ENCODE results near the gene USF2. TPM values are rescaled to one million over a fixed set of nuclear protein-coding genes. Genes with fewer than 3 reads are reported as not detected.

Gene USF2
- polyA plus RNA-seq, 1 donor (not counting 4 experiments of a cell fraction or from before 2014, with no cell fraction given) = 53.8 TPM

DNA sequence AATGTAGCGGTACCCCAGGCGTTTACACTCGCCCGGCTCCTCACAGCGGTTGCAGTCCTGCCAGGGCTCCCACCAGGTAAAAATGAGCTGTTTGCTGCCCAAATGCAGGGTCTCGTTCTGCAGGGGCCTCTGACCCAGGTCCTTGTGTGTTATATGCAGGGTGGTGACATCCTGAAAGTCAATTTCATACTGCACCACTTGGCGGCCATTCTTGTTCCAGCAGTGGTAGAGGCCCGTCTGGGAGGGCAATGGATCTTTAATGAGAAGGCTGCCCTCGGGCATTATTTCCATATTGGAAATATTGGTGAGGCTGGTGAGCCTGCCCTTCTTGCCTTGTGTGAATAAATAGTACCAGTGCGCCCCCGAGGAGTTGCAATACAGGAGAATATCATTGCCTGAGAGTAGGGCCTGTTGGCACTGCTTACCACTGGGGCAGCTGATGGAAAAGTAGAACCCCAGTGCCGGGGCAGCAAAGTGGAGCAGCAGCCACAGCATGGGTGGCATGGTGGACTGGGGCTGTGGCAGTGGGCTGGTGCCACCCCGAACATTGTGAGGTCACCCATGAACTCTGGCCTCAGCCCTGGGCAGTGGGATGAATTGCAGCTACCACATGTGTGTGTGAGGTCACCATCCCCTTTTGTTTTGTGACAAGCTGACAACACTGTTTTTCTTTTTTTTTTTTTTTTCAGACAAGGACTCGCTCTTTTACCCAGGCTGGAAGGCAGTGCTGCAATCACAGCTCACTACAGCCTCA is 40.4 kb upstream of the USF2 start, which contains the start of gene FAM187B:
TSS of gene FAM187B (minus strand) at position 563 of the 754 bp plus-strand sequence. CDS start at position 504, 59 bp downstream.
- dilution Hi-C loops (cut with MboI; ENCODE audit: extremely low pct_ligation_motif_present, low sequenced_read_pairs) = no loop called here
- Histone ChIP-seq H3K4me3 (ENCODE audit: control insufficient read depth in 2 of 3, extremely low read depth in 1 of 3, insufficient read depth in 2 of 3, low read depth in 1 of 3, low read length in 3 of 3) (no peak within 1 kb of the TSS), H3K9ac (ENCODE audit: control insufficient read depth, extremely low read depth, insufficient read depth, low read length) (no peak within 1 kb of the TSS), H3K4me2 (ENCODE audit: control insufficient read depth, extremely low read depth, insufficient read depth, low read depth, low read length) (no peak within 1 kb of the TSS), H3K27me3 (ENCODE audit: control insufficient read depth, extremely low read depth, insufficient read depth, low read length) (no peaks in the 10 kb centered on the region), H3K9me1 (ENCODE audit: control insufficient read depth, extremely low read depth, insufficient read depth, low read length) (no peaks in the 10 kb centered on the region), H2AFZ (ENCODE audit: control insufficient read depth, low read length) (no peak within 1 kb of the TSS), H3K9me3 (ENCODE audit: control insufficient read depth, low read depth, low read length) (no peaks in the 10 kb centered on the region), H3K4me1 (ENCODE audit: control insufficient read depth, extremely low read depth, insufficient read depth, low read length) (no peaks in the 10 kb centered on the region), H3K27ac (ENCODE audit: control insufficient read depth, insufficient read depth, low read length) (no peak within 1 kb of the TSS), H3K36me3 (ENCODE audit: control insufficient read depth in 2 of 2, extremely low read depth in 1 of 2, insufficient read depth in 2 of 2, low read length in 2 of 2) (no peaks in the 10 kb centered on the region), H4K20me1 (ENCODE audit: control insufficient read depth, extremely low read depth, insufficient read depth, low read length) (no peaks in the 10 kb centered on the region), H3K79me2 (ENCODE audit: control insufficient read depth, insufficient read depth, low read length) (no peaks in the 10 kb centered on the region)
- no peak for TF ChIP-seq EZH2 (IDR thresholded peaks at IDR 0.05; ENCODE audit: low read length)
- TF ChIP-seq, protein P1, sequence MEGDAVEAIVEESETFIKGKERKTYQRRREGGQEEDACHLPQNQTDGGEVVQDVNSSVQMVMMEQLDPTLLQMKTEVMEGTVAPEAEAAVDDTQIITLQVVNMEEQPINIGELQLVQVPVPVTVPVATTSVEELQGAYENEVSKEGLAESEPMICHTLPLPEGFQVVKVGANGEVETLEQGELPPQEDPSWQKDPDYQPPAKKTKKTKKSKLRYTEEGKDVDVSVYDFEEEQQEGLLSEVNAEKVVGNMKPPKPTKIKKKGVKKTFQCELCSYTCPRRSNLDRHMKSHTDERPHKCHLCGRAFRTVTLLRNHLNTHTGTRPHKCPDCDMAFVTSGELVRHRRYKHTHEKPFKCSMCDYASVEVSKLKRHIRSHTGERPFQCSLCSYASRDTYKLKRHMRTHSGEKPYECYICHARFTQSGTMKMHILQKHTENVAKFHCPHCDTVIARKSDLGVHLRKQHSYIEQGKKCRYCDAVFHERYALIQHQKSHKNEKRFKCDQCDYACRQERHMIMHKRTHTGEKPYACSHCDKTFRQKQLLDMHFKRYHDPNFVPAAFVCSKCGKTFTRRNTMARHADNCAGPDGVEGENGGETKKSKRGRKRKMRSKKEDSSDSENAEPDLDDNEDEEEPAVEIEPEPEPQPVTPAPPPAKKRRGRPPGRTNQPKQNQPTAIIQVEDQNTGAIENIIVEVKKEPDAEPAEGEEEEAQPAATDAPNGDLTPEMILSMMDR (optimal IDR thresholded peaks at IDR 0.05 in 1 of 3, IDR thresholded peaks at IDR 0.05 in 1 of 3, conservative IDR thresholded peaks at IDR 0.05 in 1 of 3; ENCODE audit: extremely low read depth in 1 of 3, insufficient read depth in 2 of 3, low read length in 3 of 3) = no peak
- no peak for FAIRE-seq
- DNase-seq (ENCODE audit: low read depth, low spot score) = no peak

DNA sequence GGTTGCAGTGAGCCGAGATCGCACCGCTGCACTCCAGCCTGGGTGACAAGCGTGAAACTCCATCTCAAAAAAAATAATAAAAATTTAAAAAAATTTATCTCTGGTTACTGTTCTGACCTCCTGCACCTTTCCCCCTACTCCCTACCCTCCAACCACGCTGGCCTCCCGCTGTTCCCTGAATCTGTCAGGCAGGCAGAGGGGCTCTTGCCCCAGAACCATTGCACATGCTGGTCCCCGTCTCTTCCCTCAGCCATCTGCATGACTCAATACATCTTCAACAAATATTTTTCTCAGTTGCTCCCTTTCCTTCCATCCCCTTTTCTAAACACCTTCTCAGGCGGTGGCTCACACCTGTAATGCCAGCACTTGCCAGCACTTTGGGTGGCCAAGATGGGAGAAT is 39.2 kb upstream of the USF2 start:
- Histone ChIP-seq H2AFZ (ENCODE audit: control insufficient read depth, low read length) (no peak overlapping the region), H3K9me3 (ENCODE audit: control insufficient read depth, low read depth, low read length) (no peaks in the 10 kb centered on the region), H3K9ac (ENCODE audit: control insufficient read depth, extremely low read depth, insufficient read depth, low read length) (no peak overlapping the region), H3K4me2 (ENCODE audit: control insufficient read depth, extremely low read depth, insufficient read depth, low read depth, low read length) (no peak overlapping the region), H3K27me3 (ENCODE audit: control insufficient read depth, extremely low read depth, insufficient read depth, low read length) (no peaks in the 10 kb centered on the region), H3K27ac (ENCODE audit: control insufficient read depth, insufficient read depth, low read length) (no peak overlapping the region), H3K36me3 (ENCODE audit: control insufficient read depth in 2 of 2, extremely low read depth in 1 of 2, insufficient read depth in 2 of 2, low read length in 2 of 2) (no peaks in the 10 kb centered on the region), H3K4me3 (ENCODE audit: control insufficient read depth in 2 of 3, extremely low read depth in 1 of 3, insufficient read depth in 2 of 3, low read depth in 1 of 3, low read length in 3 of 3) (no peak overlapping the region), H3K79me2 (ENCODE audit: control insufficient read depth, insufficient read depth, low read length) (no peaks in the 10 kb centered on the region), H4K20me1 (ENCODE audit: control insufficient read depth, extremely low read depth, insufficient read depth, low read length) (no peaks in the 10 kb centered on the region), H3K4me1 (ENCODE audit: control insufficient read depth, extremely low read depth, insufficient read depth, low read length) (no peaks in the 10 kb centered on the region), H3K9me1 (ENCODE audit: control insufficient read depth, extremely low read depth, insufficient read depth, low read length) (no peaks in the 10 kb centered on the region)
- TF ChIP-seq, protein P1 (optimal IDR thresholded peaks at IDR 0.05 in 1 of 3, IDR thresholded peaks at IDR 0.05 in 1 of 3, conservative IDR thresholded peaks at IDR 0.05 in 1 of 3; ENCODE audit: extremely low read depth in 1 of 3, insufficient read depth in 2 of 3, low read length in 3 of 3) = no peak
- TF ChIP-seq EZH2 (IDR thresholded peaks at IDR 0.05; ENCODE audit: low read length) = no peak
- FAIRE-seq (no peak), DNase-seq (ENCODE audit: low read depth, low spot score) (no peak)
- dilution Hi-C loops (cut with MboI; ENCODE audit: extremely low pct_ligation_motif_present, low sequenced_read_pairs) = no loop called here

Data from keratinocyte (primary cell).